HL-60 (cell line): ENCODE data around the gene FSIP1.

Experiments
- CTCF ChIP-seq: IDR thresholded peaks from one replicate; pipeline ENCODE4 v1.5.1; 2011; ENCODE audit warnings: low read length, control low read depth, inconsistent platforms; ENCODE audit not compliant: insufficient read depth
- GABPA ChIP-seq: IDR thresholded peaks from 2 replicates; pipeline ENCODE4 v1.6.1; 2012; ENCODE audit warnings: low read depth
- POLR2AphosphoS5 ChIP-seq: IDR thresholded peaks from 2 replicates; pipeline ENCODE4 v1.6.1; 2012; ENCODE audit warnings: low read depth
- REST ChIP-seq: IDR thresholded peaks from 2 replicates; pipeline ENCODE4 v1.6.1; 2012; ENCODE audit warnings: low read depth; ENCODE audit not compliant: insufficient replicate concordance
- SPI1 ChIP-seq: IDR thresholded peaks from 2 replicates; pipeline ENCODE4 v1.6.1; 2012; ENCODE audit warnings: low read depth, mild to moderate bottlenecking, borderline replicate concordance

- TF ChIP-seq CTCF (no peak), POLR2AphosphoS5 (no peak), GABPA (no peak), SPI1 (no peak), REST (no peak)
Observed at GRCh38 chr15:39587731-39588530, 194.7 kb downstream of the FSIP1 start.
